AG09309 (cell line): Measurements from ENCODE around the gene PTPRN2.

Experiments
- DNase-seq: peaks from one replicate; pipeline ENCODE4 v3.0.0-alpha.2; 2010; ENCODE audit warnings: low read depth
- H3K4me3 ChIP-seq: 2 replicates; pipeline ENCODE4 v1.5.1; 2011; ENCODE audit warnings: mild to moderate bottlenecking, low read depth, low read length, moderate library complexity; ENCODE audit not compliant: control insufficient read depth
- CTCF ChIP-seq: IDR thresholded peaks from 2 replicates; pipeline ENCODE4 v1.5.1; 2011; ENCODE audit warnings: mild to moderate bottlenecking, low read depth, low read length, inconsistent platforms; ENCODE audit not compliant: insufficient read depth, control insufficient read depth; ENCODE audit errors: missing control alignments

Gene PTPRN2

GRCh38 chr7:157693521-157694375 is 893.9 kb downstream of the PTPRN2 start:
- DNase-seq, result no peak
- H3K4me3 ChIP-seq, result no peak overlapping the region
- no peak for TF ChIP-seq CTCF

GRCh38 chr7:157693071-157693520 is 894.5 kb downstream of the PTPRN2 start:
- no peak for DNase-seq

GRCh38 chr7:157692460-157693011 is 895.1 kb downstream of the PTPRN2 start:
- no peak for TF ChIP-seq CTCF
- no peak for DNase-seq
- H3K4me3 ChIP-seq, result no peak overlapping the region

More at GRCh38 chr7:157693071-157693520, 894.5 kb downstream of the PTPRN2 start:
- TF ChIP-seq CTCF, result no peak
- no peak overlapping the region for H3K4me3 ChIP-seq

GRCh38 chr7:157691586-157692459 is 895.8 kb downstream of the PTPRN2 start:
- DNase-seq, result no peak
- H3K4me3 ChIP-seq, result no peak overlapping the region; the same call in 1 of the 2 replicates
- no peak for TF ChIP-seq CTCF

- DNase-seq, result peak; percentile 1
- no peak for TF ChIP-seq CTCF
- no peak overlapping the region; the same call in 1 of the 2 replicates for H3K4me3 ChIP-seq
Observed at GRCh38 chr7:157690833-157691585, 896.6 kb downstream of the PTPRN2 start.
